ENCODE data around the gene MRPL28. TPM values are rescaled to one million over a fixed set of nuclear protein-coding genes. Genes with fewer than 3 reads are reported as not detected.
"Not testable (repeated sequence)": the region's sequence is repeated elsewhere in the genome, so short reads cannot be mapped to it uniquely, and the experiment has no call there.

MRPL28 gene
- total RNA-seq, 2 donors from 2014 or later = 89.0 to 90.3 TPM

DNA sequence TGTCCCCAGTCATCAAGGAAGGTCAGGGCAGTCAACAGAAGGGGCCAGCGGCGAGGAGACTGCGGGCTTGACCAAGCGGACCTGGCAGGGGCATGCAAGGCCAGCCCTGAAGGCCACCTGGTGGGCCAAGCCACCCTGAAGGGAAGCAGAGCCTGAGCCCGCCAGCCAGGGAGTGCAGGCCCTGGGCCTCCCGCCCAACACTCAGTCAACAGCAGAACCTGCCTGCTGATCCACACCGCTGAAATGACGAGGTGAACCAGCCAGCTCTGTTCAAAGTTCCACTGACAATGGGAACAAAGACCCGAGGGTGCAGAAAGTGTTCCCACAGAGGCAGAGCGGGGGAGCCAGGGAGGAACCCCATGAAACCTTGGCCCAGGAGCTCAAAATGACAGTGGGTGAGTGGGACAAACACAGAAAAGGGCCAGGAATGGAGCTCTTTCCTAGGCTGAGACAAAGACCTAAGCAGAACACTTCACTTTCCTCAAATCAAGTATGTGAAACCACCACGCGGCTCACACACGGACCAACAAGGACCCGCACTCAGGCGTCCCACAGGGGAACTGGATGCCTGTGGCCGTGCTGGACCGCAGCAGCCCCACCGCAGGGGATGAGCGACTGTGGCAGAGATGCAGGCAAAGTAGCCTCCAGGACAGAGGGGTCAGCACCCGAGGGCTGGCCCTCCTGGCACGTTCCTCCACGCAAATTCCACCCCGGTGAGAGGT, 29.8 kb downstream of the MRPL28 start:
- TF ChIP-seq CTCF (IDR thresholded peaks at IDR 0.05) = no peak
- no peaks in the 10 kb centered on the region for H3K27me3 ChIP-seq
- DNase-seq (ENCODE audit: low spot score) = no peak
- H3K4me1 ChIP-seq = peaks cover 0 to 7% of the 10 kb centered on the region in 2 donors
- H3K4me3 ChIP-seq = no peak overlapping the region
- peaks cover 10% of the 10 kb centered on the region for H3K36me3 ChIP-seq
- no peaks in the 10 kb centered on the region for H3K9me3 ChIP-seq
- no peak overlapping the region for H3K27ac ChIP-seq

- H3K4me1 ChIP-seq = peaks cover 0 to 7% of the 10 kb centered on the region in 2 donors
- H3K9me3 ChIP-seq = no peaks in the 10 kb centered on the region
- H3K36me3 ChIP-seq = peaks cover 4% of the 10 kb centered on the region
- no peak for TF ChIP-seq CTCF (IDR thresholded peaks at IDR 0.05)
- H3K27ac ChIP-seq = no peak overlapping the region
- H3K27me3 ChIP-seq = no peaks in the 10 kb centered on the region
- no peak overlapping the region for H3K4me3 ChIP-seq
- DNase-seq (ENCODE audit: low spot score) = no peak
Measured at GRCh38 chr16:339680-340079, 30.7 kb downstream of the MRPL28 start.

- Histone ChIP-seq H3K36me3 (no peaks in the 10 kb centered on the region), H3K27ac (no peak overlapping the region), H3K4me1 (peaks cover 0 to 7% of the 10 kb centered on the region in 2 donors), H3K4me3 (no peak overlapping the region), H3K27me3 (no peaks in the 10 kb centered on the region), H3K9me3 (no peaks in the 10 kb centered on the region)
- no peak for TF ChIP-seq CTCF (IDR thresholded peaks at IDR 0.05)
- no peak for DNase-seq (ENCODE audit: low spot score)
Measured at GRCh38 chr16:337975-338575, 32.3 kb downstream of the MRPL28 start.

GRCh38 chr16:337437-337836, 32.9 kb downstream of the MRPL28 start:
- no peak overlapping the region for H3K4me3 ChIP-seq
- DNase-seq (ENCODE audit: low spot score) = no peak
- H3K27ac ChIP-seq = no peak overlapping the region
- H3K4me1 ChIP-seq = peaks cover 0 to 7% of the 10 kb centered on the region in 2 donors
- TF ChIP-seq CTCF (IDR thresholded peaks at IDR 0.05) = no peak
- no peaks in the 10 kb centered on the region for H3K36me3 ChIP-seq
- H3K9me3 ChIP-seq = no peaks in the 10 kb centered on the region
- H3K27me3 ChIP-seq = no peaks in the 10 kb centered on the region

- Histone ChIP-seq H3K27me3 (no peaks in the 10 kb centered on the region), H3K27ac (no peak overlapping the region), H3K4me3 (no peak overlapping the region), H3K4me1 (peaks cover 0 to 7% of the 10 kb centered on the region in 2 donors), H3K9me3 (no peaks in the 10 kb centered on the region), H3K36me3 (no peaks in the 10 kb centered on the region)
- no peak for TF ChIP-seq CTCF (IDR thresholded peaks at IDR 0.05)
- DNase-seq (ENCODE audit: low spot score) = no peak
Measured at GRCh38 chr16:336269-336668, 34.1 kb downstream of the MRPL28 start.

- H3K4me1 ChIP-seq = peaks cover 0 to 13% of the 10 kb centered on the region in 2 donors
- not testable (repeated sequence) for DNase-seq (ENCODE audit: low spot score); H3K27me3 ChIP-seq
Measured at GRCh38 chr16:334861-335632, 35.3 kb downstream of the MRPL28 start.

DNA sequence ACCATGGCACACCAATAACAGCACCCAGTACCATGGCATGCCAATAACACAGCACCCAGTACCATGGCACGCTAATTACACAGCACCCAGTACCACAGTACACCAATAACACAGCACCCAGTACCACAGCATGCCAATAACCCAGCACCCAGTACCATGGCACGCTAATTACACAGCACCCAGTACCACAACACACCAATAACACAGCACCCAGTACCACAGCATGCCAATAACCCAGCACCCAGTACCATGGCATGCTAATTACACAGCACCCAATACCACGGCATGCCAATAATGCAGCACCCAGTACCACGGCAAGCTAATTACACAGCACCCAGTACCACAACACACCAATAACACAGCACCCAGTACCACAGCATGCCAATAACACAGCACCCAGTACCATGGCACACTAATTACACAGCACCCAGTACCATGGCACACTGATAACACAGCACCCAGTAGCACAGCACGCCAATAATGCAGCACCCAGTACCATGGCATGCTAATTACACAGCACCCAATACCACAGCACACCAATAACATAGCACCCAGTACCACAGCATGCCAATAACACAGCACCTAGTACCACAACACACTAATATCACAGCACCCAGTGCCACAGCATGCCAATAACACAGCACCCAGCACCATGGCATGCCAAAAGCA, 36.0 kb downstream of the MRPL28 start:
- not testable (repeated sequence) for H3K9me3 ChIP-seq; H3K4me3 ChIP-seq; H3K36me3 ChIP-seq; DNase-seq (ENCODE audit: low spot score); H3K27ac ChIP-seq; H3K27me3 ChIP-seq
- H3K4me1 ChIP-seq = peaks cover 0 to 13% of the 10 kb centered on the region in 2 donors

More at GRCh38 chr16:334861-335632, 35.3 kb downstream of the MRPL28 start:
- not testable (repeated sequence) for H3K9me3 ChIP-seq, H3K4me3 ChIP-seq, H3K27ac ChIP-seq, H3K36me3 ChIP-seq

Measured in right atrium auricular region (tissue), 2 donors.